OCI-LY3 (cell line): ENCODE data around the gene MAGI2.

Experiments used
- EZH2phosphoT487 ChIP-seq: fragments of 200-600 bp; shearing (Covaris generic); IDR thresholded peaks from 2 replicates; pipeline ENCODE4 v1.6.1; 2018; ENCODE audit warnings: antibody characterized with exemption, mixed run types, low read depth
- TF ChIP-seq, protein P1 (sequence below): fragments of 200-600, 300-600 bp; sonication (generic); IDR thresholded peaks from 2 replicates; pipeline ENCODE4 v1.5.1; 2014; ENCODE audit warnings: antibody characterized with exemption, low read length, low read depth

DNA sequence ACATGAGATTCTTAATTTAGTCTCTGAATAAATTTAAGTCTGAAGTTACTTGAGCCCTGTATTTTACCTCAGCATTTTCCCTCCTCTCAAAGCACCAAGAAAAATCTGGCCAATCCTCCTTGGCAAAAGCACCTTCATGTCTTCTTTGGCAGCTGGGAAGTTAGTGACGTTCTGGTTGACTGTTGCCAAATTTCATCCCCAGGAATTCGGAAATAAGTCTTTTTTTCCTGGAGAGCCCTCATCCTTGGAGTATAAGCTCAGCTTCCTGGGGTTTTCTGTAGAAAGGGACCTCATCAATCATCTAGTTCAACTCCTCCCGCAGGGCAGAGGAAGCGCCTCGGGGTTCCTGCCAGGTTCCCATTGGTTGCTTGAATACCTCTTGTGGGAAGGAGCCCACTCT, 1277.3 kb downstream of the MAGI2 start:
- TF ChIP-seq, protein P1, sequence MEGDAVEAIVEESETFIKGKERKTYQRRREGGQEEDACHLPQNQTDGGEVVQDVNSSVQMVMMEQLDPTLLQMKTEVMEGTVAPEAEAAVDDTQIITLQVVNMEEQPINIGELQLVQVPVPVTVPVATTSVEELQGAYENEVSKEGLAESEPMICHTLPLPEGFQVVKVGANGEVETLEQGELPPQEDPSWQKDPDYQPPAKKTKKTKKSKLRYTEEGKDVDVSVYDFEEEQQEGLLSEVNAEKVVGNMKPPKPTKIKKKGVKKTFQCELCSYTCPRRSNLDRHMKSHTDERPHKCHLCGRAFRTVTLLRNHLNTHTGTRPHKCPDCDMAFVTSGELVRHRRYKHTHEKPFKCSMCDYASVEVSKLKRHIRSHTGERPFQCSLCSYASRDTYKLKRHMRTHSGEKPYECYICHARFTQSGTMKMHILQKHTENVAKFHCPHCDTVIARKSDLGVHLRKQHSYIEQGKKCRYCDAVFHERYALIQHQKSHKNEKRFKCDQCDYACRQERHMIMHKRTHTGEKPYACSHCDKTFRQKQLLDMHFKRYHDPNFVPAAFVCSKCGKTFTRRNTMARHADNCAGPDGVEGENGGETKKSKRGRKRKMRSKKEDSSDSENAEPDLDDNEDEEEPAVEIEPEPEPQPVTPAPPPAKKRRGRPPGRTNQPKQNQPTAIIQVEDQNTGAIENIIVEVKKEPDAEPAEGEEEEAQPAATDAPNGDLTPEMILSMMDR, result no peak
- TF ChIP-seq EZH2phosphoT487, result no peak
